HG02678 (cell line): ENCODE results near the gene RGS5.
"Not testable (repeated sequence)": the region's sequence is repeated elsewhere in the genome, so short reads cannot be mapped to it uniquely, and the experiment has no call there.

Experiments used
- ATAC-seq: cut with Tn5 transposase; IDR thresholded peaks from one replicate; pipeline ENCODE4 v1.9.1; 2021; ENCODE audit warnings: mild to moderate bottlenecking, moderate library complexity; ENCODE audit not compliant: unreplicated experiment

The RGS5 gene

GRCh38 chr1:163202833-163203451, at the start of gene RGS5:
Gene RGS5 (minus strand): TSS chr1:163202916. CDS start chr1:163202835, 81 bp downstream.
- no peak for ATAC-seq

- no peak for ATAC-seq
Measured at GRCh38 chr1:163250382-163250974, 47.8 kb upstream of the RGS5 start.

- no peak for ATAC-seq
Measured at GRCh38 chr1:163248064-163248463, 45.3 kb upstream of the RGS5 start.

- not testable (repeated sequence) for ATAC-seq
Measured at GRCh38 chr1:163244648-163245047, 41.9 kb upstream of the RGS5 start.

- no peak for ATAC-seq
Measured at GRCh38 chr1:163241746-163242145, 39.0 kb upstream of the RGS5 start.

- no peak for ATAC-seq
Measured at GRCh38 chr1:163240705-163241104, 38.0 kb upstream of the RGS5 start.

- ATAC-seq, result not testable (repeated sequence)
Measured at GRCh38 chr1:163233643-163234042, 30.9 kb upstream of the RGS5 start.

- no peak for ATAC-seq
Measured at GRCh38 chr1:163231385-163231784, 28.7 kb upstream of the RGS5 start.

GRCh38 chr1:163230827-163231226, 28.1 kb upstream of the RGS5 start:
- ATAC-seq, result no peak

- not testable (repeated sequence) for ATAC-seq
Measured at GRCh38 chr1:163228271-163228670, 25.6 kb upstream of the RGS5 start.

- ATAC-seq, result no peak
Measured at GRCh38 chr1:163227126-163227525, 24.4 kb upstream of the RGS5 start.

GRCh38 chr1:163213626-163214025, 10.9 kb upstream of the RGS5 start:
- no peak for ATAC-seq

- ATAC-seq, result no peak
Measured at GRCh38 chr1:163211667-163212066, 9.0 kb upstream of the RGS5 start.

- no peak for ATAC-seq
Measured at GRCh38 chr1:163205513-163205912, 2.8 kb upstream of the RGS5 start.

GRCh38 chr1:163203561-163203960, 845 bp upstream of the RGS5 start:
- no peak for ATAC-seq

- no peak for ATAC-seq
Measured at GRCh38 chr1:163201906-163202305, 810 bp downstream of the RGS5 start.

GRCh38 chr1:163197022-163197421, 5.7 kb downstream of the RGS5 start:
- no peak for ATAC-seq

- ATAC-seq, result no peak
Measured at GRCh38 chr1:163196449-163196787, 6.3 kb downstream of the RGS5 start.

- ATAC-seq, result no peak
Measured at GRCh38 chr1:163195728-163196448, 6.8 kb downstream of the RGS5 start.

- no peak for ATAC-seq
Measured at GRCh38 chr1:163191301-163191700, 11.4 kb downstream of the RGS5 start.

GRCh38 chr1:163188947-163189346, 13.8 kb downstream of the RGS5 start:
- no peak for ATAC-seq

GRCh38 chr1:163187849-163188248, 14.9 kb downstream of the RGS5 start:
- ATAC-seq, result no peak
